HCT116 (cell line): ENCODE measurements around the gene LRRC3. TPM values are rescaled to one million over a fixed set of nuclear protein-coding genes. Genes with fewer than 3 reads are reported as not detected.
"Not testable (repeated sequence)": the region's sequence is repeated elsewhere in the genome, so short reads cannot be mapped to it uniquely, and the experiment has no call there.

Experiments used
- ATAC-seq: fragments of 200-7000 bp; cut with Tn5 transposase; 2 replicates; pipeline ENCODE4 v1.9.1; 2020; ENCODE audit warnings: mild to moderate bottlenecking, moderate library complexity
- BruUV-seq: library from RNA; stranded (reverse); fragments of 400-500 nt; replicated peaks from 2 replicates; lab custom pipeline; 2021; lab: Mats Ljungman, UMichigan
- CTCF ChIA-PET: fragments of 300-600 bp; sonication (Branson Sonifier 250); formaldehyde crosslinking; loops from one replicate; lab custom pipeline; 2021; ENCODE audit warnings: antibody characterized with exemption; lab: Charles Lee
- POLR2A ChIA-PET: fragments of 300-600, 350-600 bp; sonication (Branson Sonifier 250); formaldehyde crosslinking; loops from one replicate; lab custom pipeline; 2021; ENCODE audit warnings: antibody characterized with exemption; lab: Charles Lee
- RAD21 ChIA-PET, 2 experiments: fragments of 300-600 bp; sonication (Branson Sonifier 250); formaldehyde crosslinking; loops; one replicate each; lab custom pipeline; 2023; ENCODE audit warnings: low total read pairs in 2 of 2; ENCODE audit not compliant: uncharacterized antibody in 2 of 2, unreplicated experiment in 2 of 2, low non-redundant PET in 1 of 2; lab: Charles Lee
- DNase-seq: peaks from one replicate; pipeline ENCODE4 v3.0.0-alpha.2; 2010; ENCODE audit warnings: low read depth, low spot score
- H2AFZ ChIP-seq: fragments of 200-600 bp; shearing (Covaris generic), sonication (generic); 2 replicates; pipeline ENCODE4 v1.6.1; 2017; ENCODE audit warnings: low read depth, mixed run types, mixed read lengths, antibody characterized with exemption, low read length; ENCODE audit not compliant: poor library complexity, severe bottlenecking
- H3K27ac ChIP-seq: 2 replicates; pipeline ENCODE4 v1.5.1; 2012; ENCODE audit warnings: low read depth, low read length
- H3K27me3 ChIP-seq: fragments of 200-600 bp; sonication (generic); 2 replicates; pipeline ENCODE4 v1.6.1; 2016; ENCODE audit warnings: mixed run types, low read length, mixed read lengths; ENCODE audit not compliant: insufficient read depth
- H3K36me3 ChIP-seq, 2 experiments: fragments of 200-500 bp in 1 of 2; fragments of 200-600 bp in 1 of 2; sonication (Bioruptor generic) in 1 of 2; sonication (generic) in 1 of 2; 2 replicates each; pipeline versions ENCODE4 v1.5.1 to v1.6.1; 2014 to 2016; ENCODE audit warnings: low read length in 2 of 2, inconsistent platforms in 1 of 2, mixed read lengths in 1 of 2, mixed run types in 1 of 2; ENCODE audit not compliant: insufficient read depth in 2 of 2, control insufficient read depth in 1 of 2
- H3K4me1 ChIP-seq, 2 experiments: fragments of 200-600 bp in 1 of 2; sonication (generic) in 1 of 2; 2 replicates each; pipeline versions ENCODE4 v1.5.1 to v1.6.1; 2012 to 2017; ENCODE audit warnings: low read length in 2 of 2, inconsistent platforms in 1 of 2, mild to moderate bottlenecking in 1 of 2, mixed read lengths in 1 of 2, mixed run types in 1 of 2, moderate library complexity in 1 of 2; ENCODE audit not compliant: insufficient read depth in 2 of 2, control insufficient read depth in 1 of 2
- H3K4me2 ChIP-seq: fragments of 200-600 bp; sonication (generic); 2 replicates; pipeline ENCODE4 v1.6.1; 2017; ENCODE audit warnings: mixed run types, low read length, mixed read lengths
- H3K4me3 ChIP-seq, 2 experiments: fragments of 200-600 bp in 1 of 2; sonication (generic) in 1 of 2; replicated peaks in 1 of 2; 2 replicates each; pipeline ENCODE4 v1.5.1; 2011 to 2016; ENCODE audit warnings: low read length in 2 of 2, control low read depth in 1 of 2, low read depth in 1 of 2, mild to moderate bottlenecking in 1 of 2, mixed read lengths in 1 of 2, mixed run types in 1 of 2
- H3K79me2 ChIP-seq: fragments of 200-600 bp; sonication (generic); 2 replicates; pipeline ENCODE4 v1.6.1; 2017; ENCODE audit warnings: mild to moderate bottlenecking, mixed run types, low read length, moderate library complexity, mixed read lengths; ENCODE audit not compliant: insufficient read depth
- H3K9ac ChIP-seq: fragments of 200-600 bp; sonication (generic); 2 replicates; pipeline ENCODE4 v1.6.1; 2016; ENCODE audit warnings: low read length, mixed read lengths
- H3K9me2 ChIP-seq: fragments of 200-600 bp; sonication (generic), shearing (Covaris generic); 2 replicates; pipeline ENCODE4 v1.6.1; 2017; ENCODE audit warnings: mixed run types, mild to moderate bottlenecking, moderate library complexity; ENCODE audit not compliant: insufficient read depth
- H3K9me3 ChIP-seq, 2 experiments: fragments of 200-500 bp in 1 of 2; fragments of 200-600 bp in 1 of 2; sonication (Bioruptor generic) in 1 of 2; sonication (generic) in 1 of 2; 2 replicates each; pipeline ENCODE4 v1.6.1; 2014 to 2017; ENCODE audit warnings: low read length in 2 of 2, mixed read lengths in 2 of 2, inconsistent platforms in 1 of 2, low read depth in 1 of 2, mild to moderate bottlenecking in 1 of 2, mixed run types in 1 of 2, moderate library complexity in 1 of 2; ENCODE audit not compliant: control insufficient read depth in 1 of 2, insufficient read depth in 1 of 2
- H4K20me1 ChIP-seq: fragments of 200-600 bp; sonication (generic), shearing (Covaris generic); 2 replicates; pipeline ENCODE4 v1.6.1; 2017; ENCODE audit warnings: mixed run types, mild to moderate bottlenecking, moderate library complexity; ENCODE audit not compliant: insufficient read depth
- ATF3 ChIP-seq: IDR thresholded peaks from 2 replicates; pipeline ENCODE4 v1.6.1; 2012
- CBX3 ChIP-seq: IDR thresholded peaks from 2 replicates; pipeline ENCODE4 v1.6.1; 2012; ENCODE audit warnings: low read depth
- ELF1 ChIP-seq: IDR thresholded peaks from 2 replicates; pipeline ENCODE4 v1.6.1; 2012; ENCODE audit warnings: low read depth, borderline replicate concordance
- EZH2phosphoT487 ChIP-seq: fragments of 200-600 bp; IDR thresholded peaks from 2 replicates; pipeline ENCODE4 v1.6.1; 2018; ENCODE audit warnings: antibody characterized with exemption, borderline replicate concordance
- MAX ChIP-seq: IDR thresholded peaks from 2 replicates; pipeline ENCODE4 v1.6.1; 2012
- POLR2A ChIP-seq: IDR thresholded peaks from 2 replicates; pipeline ENCODE4 v1.7.0; 2011; ENCODE audit warnings: borderline replicate concordance; ENCODE audit not compliant: insufficient read depth, insufficient read length; ENCODE audit errors: extremely low read depth
- POLR2AphosphoS5 ChIP-seq: IDR thresholded peaks from 2 replicates; pipeline ENCODE4 v1.6.1; 2011; ENCODE audit warnings: mild to moderate bottlenecking, low read depth, low read length, moderate library complexity
- SIN3A ChIP-seq: IDR thresholded peaks from 2 replicates; pipeline ENCODE4 v1.6.1; 2012; ENCODE audit warnings: low read depth
- SRF ChIP-seq: IDR thresholded peaks from 2 replicates; pipeline ENCODE4 v1.6.1; 2012; ENCODE audit warnings: low read depth
- TCF7L2 ChIP-seq: IDR thresholded peaks from 2 replicates; pipeline ENCODE4 v1.7.0; 2011; ENCODE audit warnings: borderline replicate concordance, inconsistent platforms; ENCODE audit not compliant: insufficient read depth, insufficient read length; ENCODE audit errors: extremely low read depth
- ZFX ChIP-seq: fragments of 450-650 bp; IDR thresholded peaks from 2 replicates; pipeline ENCODE4 v1.6.1; 2017
- intact Hi-C: fragments of 100-400 bp; cut with micrococcal nuclease; formaldehyde crosslinking; loops from 2 replicates; pipeline ENCODE4 v1.10.0; 2022
- total RNA-seq: library from RNA; stranded (reverse); gene quantifications from one replicate; pipeline ENCODE4 v1.2.1, GENCODE V29; 2021; ENCODE audit not compliant: unreplicated experiment

LRRC3 gene
- total RNA-seq, 1 experiment from 2014 or later, result 7.5 TPM

GRCh38 chr21:44415073-44416025 lies 40.0 kb upstream of the LRRC3 start:
- Histone ChIP-seq H3K79me2 (no peaks in the 10 kb centered on the region), H2AFZ (no peak overlapping the region), H3K27me3 (no peaks in the 10 kb centered on the region), H4K20me1 (no peaks in the 10 kb centered on the region), H3K4me2 (no peak overlapping the region), H3K27ac (no peak overlapping the region), H3K4me3 (no peak overlapping the region), H3K9me2 (no peaks in the 10 kb centered on the region), H3K4me1 (no peaks in the 10 kb centered on the region), H3K9me3 (peaks cover 0 to 5% of the 10 kb centered on the region in 2 experiments; a peak in 1 of 4 replicates), H3K9ac (no peak overlapping the region), H3K36me3 (no peaks in the 10 kb centered on the region)
- no peak for ATAC-seq
- no TSS peak for BruUV-seq
- DNase-seq, result no peak
- intact Hi-C loops, result no loop called here
- POLR2A ChIA-PET, result no interaction called here
- CTCF ChIA-PET, result no interaction called here
- RAD21 ChIA-PET, result no interaction called here
- TF ChIP-seq POLR2AphosphoS5 (no peak), SIN3A (no peak), SRF (no peak), MAX (no peak), ZFX (no peak), CBX3 (no peak), EZH2phosphoT487 (no peak)

GRCh38 chr21:44416193-44416592 lies 39.1 kb upstream of the LRRC3 start:
- no peak overlapping the region for H3K4me2 ChIP-seq
- ChIA-PET RAD21 (no interaction called here), CTCF (no interaction called here), POLR2A (no interaction called here)
- peaks cover 0 to 5% of the 10 kb centered on the region in 2 experiments; a peak in 1 of 4 replicates for H3K9me3 ChIP-seq
- H2AFZ ChIP-seq, result no peak overlapping the region
- no peaks in the 10 kb centered on the region for H4K20me1 ChIP-seq
- H3K79me2 ChIP-seq, result no peaks in the 10 kb centered on the region
- H3K9me2 ChIP-seq, result no peaks in the 10 kb centered on the region
- no peak overlapping the region for H3K4me3 ChIP-seq
- TF ChIP-seq ELF1 (no peak), EZH2phosphoT487 (no peak), SRF (no peak), POLR2A (no peak), ATF3 (no peak), TCF7L2 (no peak)
- no peak overlapping the region for H3K27ac ChIP-seq
- intact Hi-C loops, result no loop called here
- H3K4me1 ChIP-seq, result no peaks in the 10 kb centered on the region
- no peaks in the 10 kb centered on the region for H3K27me3 ChIP-seq
- ATAC-seq (no peak), DNase-seq (no peak)
- no peaks in the 10 kb centered on the region for H3K36me3 ChIP-seq
- no TSS peak for BruUV-seq
- no peak overlapping the region for H3K9ac ChIP-seq

GRCh38 chr21:44417621-44418107 lies 37.6 kb upstream of the LRRC3 start:
- H4K20me1 ChIP-seq, CTCF ChIA-PET, H3K9me3 ChIP-seq, RAD21 ChIA-PET, BruUV-seq, H2AFZ ChIP-seq, H3K9ac ChIP-seq, H3K27me3 ChIP-seq, H3K27ac ChIP-seq, ATAC-seq, intact Hi-C loops, H3K4me3 ChIP-seq, H3K79me2 ChIP-seq, H3K36me3 ChIP-seq, DNase-seq, POLR2A ChIA-PET, H3K4me1 ChIP-seq, H3K4me2 ChIP-seq, H3K9me2 ChIP-seq: not testable (repeated sequence)
